Neural progenitor cell (in vitro differentiated cells): ENCODE measurements around the gene IPO8.

Experiments
- EZH2 ChIP-seq: fragments of 200-600 bp; sonication (generic); IDR thresholded peaks from 2 replicates; pipeline ENCODE4 v1.6.1; 2017; ENCODE audit warnings: antibody characterized with exemption, mild to moderate bottlenecking, moderate library complexity
- TF ChIP-seq, protein P1 (sequence below): fragments of 200-600 bp; sonication (generic); IDR thresholded peaks from 2 replicates; pipeline ENCODE4 v1.5.1; 2017; ENCODE audit warnings: antibody characterized with exemption, mild to moderate bottlenecking

DNA sequence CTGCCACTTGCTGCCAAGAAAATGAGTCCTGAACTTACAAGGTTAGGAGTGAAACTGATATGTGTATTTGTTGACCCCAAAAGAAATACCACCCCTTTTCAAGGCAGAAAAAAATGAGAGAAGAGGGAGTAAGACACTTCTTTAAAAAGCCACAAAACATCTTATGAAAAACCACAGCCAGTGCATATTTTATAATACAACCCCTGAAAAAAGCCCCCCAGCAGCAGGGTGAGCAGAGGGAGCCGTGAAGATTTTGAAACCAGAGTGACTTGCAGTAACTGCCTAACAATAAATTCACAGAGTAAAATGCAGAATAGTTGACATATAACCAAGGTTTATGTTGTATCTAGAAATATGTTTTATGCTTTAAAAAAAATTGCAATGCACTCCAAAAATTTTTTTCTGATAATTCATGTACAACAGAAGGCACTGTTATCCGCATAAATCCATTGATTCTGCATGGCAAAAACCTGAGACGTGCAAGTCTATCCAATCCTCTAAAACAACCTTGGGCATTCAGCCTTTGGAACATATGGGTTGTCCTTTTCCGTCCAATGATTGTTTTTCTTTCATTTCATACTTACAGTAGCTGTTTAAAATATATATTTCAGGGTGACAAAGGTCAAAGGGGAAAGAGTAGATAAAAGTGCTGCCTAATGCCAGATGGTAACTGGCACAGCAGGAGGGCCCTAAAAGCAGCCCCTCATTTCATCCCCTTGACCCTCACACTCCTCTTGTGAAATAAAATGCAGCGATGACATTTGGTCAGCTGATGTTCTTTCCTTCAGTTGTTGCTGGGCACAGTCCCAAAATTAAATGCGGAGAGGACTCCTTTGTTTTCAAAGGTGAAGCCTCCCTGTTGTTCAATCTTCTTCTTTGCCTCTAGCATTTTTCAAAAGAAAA is 65.3 kb downstream of the IPO8 start:
- TF ChIP-seq, protein P1, sequence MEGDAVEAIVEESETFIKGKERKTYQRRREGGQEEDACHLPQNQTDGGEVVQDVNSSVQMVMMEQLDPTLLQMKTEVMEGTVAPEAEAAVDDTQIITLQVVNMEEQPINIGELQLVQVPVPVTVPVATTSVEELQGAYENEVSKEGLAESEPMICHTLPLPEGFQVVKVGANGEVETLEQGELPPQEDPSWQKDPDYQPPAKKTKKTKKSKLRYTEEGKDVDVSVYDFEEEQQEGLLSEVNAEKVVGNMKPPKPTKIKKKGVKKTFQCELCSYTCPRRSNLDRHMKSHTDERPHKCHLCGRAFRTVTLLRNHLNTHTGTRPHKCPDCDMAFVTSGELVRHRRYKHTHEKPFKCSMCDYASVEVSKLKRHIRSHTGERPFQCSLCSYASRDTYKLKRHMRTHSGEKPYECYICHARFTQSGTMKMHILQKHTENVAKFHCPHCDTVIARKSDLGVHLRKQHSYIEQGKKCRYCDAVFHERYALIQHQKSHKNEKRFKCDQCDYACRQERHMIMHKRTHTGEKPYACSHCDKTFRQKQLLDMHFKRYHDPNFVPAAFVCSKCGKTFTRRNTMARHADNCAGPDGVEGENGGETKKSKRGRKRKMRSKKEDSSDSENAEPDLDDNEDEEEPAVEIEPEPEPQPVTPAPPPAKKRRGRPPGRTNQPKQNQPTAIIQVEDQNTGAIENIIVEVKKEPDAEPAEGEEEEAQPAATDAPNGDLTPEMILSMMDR = no peak
- no peak for TF ChIP-seq EZH2
